Measurements from ENCODE around the gene SON. TPM values are rescaled to one million over a fixed set of nuclear protein-coding genes. Genes with fewer than 3 reads are reported as not detected.

The SON gene
- total RNA-seq, 1 experiment from 2014 or later = 328 TPM

- CTCF ChIA-PET = no interaction called here
- Histone ChIP-seq H3K9me3 (ENCODE audit: low read depth, low read length, poor library complexity, severe bottlenecking) (no peaks in the 10 kb centered on the region), H3K4me3 (ENCODE audit: low read depth, low read length, poor library complexity, severe bottlenecking) (no peak overlapping the region), H3K4me1 (ENCODE audit: insufficient read depth, low read length, poor library complexity, severe bottlenecking) (no peaks in the 10 kb centered on the region), H3K36me3 (ENCODE audit: insufficient read depth, low read length, poor library complexity, severe bottlenecking) (peaks cover 86% of the 10 kb centered on the region), H3K27me3 (replicated peaks; ENCODE audit: insufficient read depth, low read depth, low read length, poor library complexity) (no peaks in the 10 kb centered on the region), H3K27ac (ENCODE audit: low read depth, low read length, poor library complexity, severe bottlenecking) (no peak overlapping the region)
- POLR2A ChIA-PET (ENCODE audit: low non-redundant PET) = no interaction called here
- no peak for TF ChIP-seq EZH2 (IDR thresholded peaks at IDR 0.05; ENCODE audit: borderline replicate concordance, low read depth, low read length, poor library complexity, severe bottlenecking)
- TF ChIP-seq, protein P1, sequence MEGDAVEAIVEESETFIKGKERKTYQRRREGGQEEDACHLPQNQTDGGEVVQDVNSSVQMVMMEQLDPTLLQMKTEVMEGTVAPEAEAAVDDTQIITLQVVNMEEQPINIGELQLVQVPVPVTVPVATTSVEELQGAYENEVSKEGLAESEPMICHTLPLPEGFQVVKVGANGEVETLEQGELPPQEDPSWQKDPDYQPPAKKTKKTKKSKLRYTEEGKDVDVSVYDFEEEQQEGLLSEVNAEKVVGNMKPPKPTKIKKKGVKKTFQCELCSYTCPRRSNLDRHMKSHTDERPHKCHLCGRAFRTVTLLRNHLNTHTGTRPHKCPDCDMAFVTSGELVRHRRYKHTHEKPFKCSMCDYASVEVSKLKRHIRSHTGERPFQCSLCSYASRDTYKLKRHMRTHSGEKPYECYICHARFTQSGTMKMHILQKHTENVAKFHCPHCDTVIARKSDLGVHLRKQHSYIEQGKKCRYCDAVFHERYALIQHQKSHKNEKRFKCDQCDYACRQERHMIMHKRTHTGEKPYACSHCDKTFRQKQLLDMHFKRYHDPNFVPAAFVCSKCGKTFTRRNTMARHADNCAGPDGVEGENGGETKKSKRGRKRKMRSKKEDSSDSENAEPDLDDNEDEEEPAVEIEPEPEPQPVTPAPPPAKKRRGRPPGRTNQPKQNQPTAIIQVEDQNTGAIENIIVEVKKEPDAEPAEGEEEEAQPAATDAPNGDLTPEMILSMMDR (conservative IDR thresholded peaks at IDR 0.05; ENCODE audit: low read depth, low read length) = no peak
- no peak for DNase-seq (ENCODE audit: low spot score)
- intact Hi-C loops (cut with micrococcal nuclease; ENCODE audit: unreplicated experiment) = no loop called here
- BruUV-seq (replicated peaks) = no TSS peak
These were observed 18.1 kb downstream of the SON start for GRCh38 chr21:33560965-33561364.

- H3K9me3 ChIP-seq (ENCODE audit: low read depth, low read length, poor library complexity, severe bottlenecking) = no peaks in the 10 kb centered on the region
- ChIA-PET CTCF (no interaction called here), POLR2A (ENCODE audit: low non-redundant PET) (no interaction called here)
- BruUV-seq (replicated peaks) = no TSS peak
- H3K4me3 ChIP-seq (ENCODE audit: low read depth, low read length, poor library complexity, severe bottlenecking) = no peak overlapping the region
- intact Hi-C loops (cut with micrococcal nuclease; ENCODE audit: unreplicated experiment) = no loop called here
- TF ChIP-seq EZH2 (IDR thresholded peaks at IDR 0.05; ENCODE audit: borderline replicate concordance, low read depth, low read length, poor library complexity, severe bottlenecking) = no peak
- TF ChIP-seq, protein P1 (conservative IDR thresholded peaks at IDR 0.05; ENCODE audit: low read depth, low read length) = no peak
- H3K4me1 ChIP-seq (ENCODE audit: insufficient read depth, low read length, poor library complexity, severe bottlenecking) = no peaks in the 10 kb centered on the region
- H3K36me3 ChIP-seq (ENCODE audit: insufficient read depth, low read length, poor library complexity, severe bottlenecking) = peaks cover 85% of the 10 kb centered on the region
- H3K27ac ChIP-seq (ENCODE audit: low read depth, low read length, poor library complexity, severe bottlenecking) = no peak overlapping the region
- no peaks in the 10 kb centered on the region for H3K27me3 ChIP-seq (replicated peaks; ENCODE audit: insufficient read depth, low read depth, low read length, poor library complexity)
- DNase-seq (ENCODE audit: low spot score) = no peak
These were observed 18.5 kb downstream of the SON start for GRCh38 chr21:33561373-33561772.

GRCh38 chr21:33562389-33562788 is 19.6 kb downstream of the SON start:
- Histone ChIP-seq H3K9me3 (ENCODE audit: low read depth, low read length, poor library complexity, severe bottlenecking) (no peaks in the 10 kb centered on the region), H3K4me3 (ENCODE audit: low read depth, low read length, poor library complexity, severe bottlenecking) (no peak overlapping the region), H3K36me3 (ENCODE audit: insufficient read depth, low read length, poor library complexity, severe bottlenecking) (peaks cover 84% of the 10 kb centered on the region), H3K27ac (ENCODE audit: low read depth, low read length, poor library complexity, severe bottlenecking) (no peak overlapping the region), H3K4me1 (ENCODE audit: insufficient read depth, low read length, poor library complexity, severe bottlenecking) (no peaks in the 10 kb centered on the region), H3K27me3 (replicated peaks; ENCODE audit: insufficient read depth, low read depth, low read length, poor library complexity) (no peaks in the 10 kb centered on the region)
- no TSS peak for BruUV-seq (replicated peaks)
- no peak for DNase-seq (ENCODE audit: low spot score)
- no peak for TF ChIP-seq EZH2 (IDR thresholded peaks at IDR 0.05; ENCODE audit: borderline replicate concordance, low read depth, low read length, poor library complexity, severe bottlenecking)
- TF ChIP-seq, protein P1 (conservative IDR thresholded peaks at IDR 0.05; ENCODE audit: low read depth, low read length) = no peak
- CTCF ChIA-PET = no interaction called here
- POLR2A ChIA-PET (ENCODE audit: low non-redundant PET) = no interaction called here
- intact Hi-C loops (cut with micrococcal nuclease; ENCODE audit: unreplicated experiment) = no loop called here
